GM12892 (cell line): ENCODE results near the gene MYO1H.

Source experiments
- POLR2A ChIP-seq: IDR thresholded peaks from 2 replicates; pipeline ENCODE4 v1.6.1; 2011; ENCODE audit warnings: low read depth, low read length, control low read depth
- POLR2AphosphoS5 ChIP-seq: IDR thresholded peaks from 2 replicates; pipeline ENCODE4 v1.6.1; 2011; ENCODE audit warnings: low read depth, low read length, control low read depth

DNA sequence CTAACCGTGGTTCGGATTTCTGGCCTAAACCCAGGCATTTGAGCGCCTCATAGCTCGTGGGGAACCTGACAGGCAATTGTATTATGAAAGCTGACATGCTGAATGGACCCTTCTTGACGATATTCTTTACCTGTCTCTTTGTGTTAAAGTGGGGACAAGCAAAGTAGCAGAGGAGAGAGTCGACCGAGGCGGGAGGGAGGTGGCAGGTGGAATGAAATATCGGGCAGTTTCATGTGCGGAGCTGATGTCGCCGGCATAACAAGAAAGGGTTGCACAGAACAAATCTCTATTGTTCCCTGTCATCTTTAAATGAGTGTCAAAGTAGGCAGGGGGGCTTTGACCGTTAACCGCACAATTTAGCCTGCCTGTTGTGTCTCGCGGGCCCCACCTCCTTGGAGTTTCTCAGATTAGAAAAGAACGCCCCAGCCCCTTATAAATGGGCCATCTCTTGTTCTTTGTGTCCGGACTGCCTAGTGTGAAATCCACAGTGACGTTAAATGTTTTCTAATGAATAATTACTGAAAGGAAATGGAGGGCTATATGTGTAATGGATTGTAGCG lies 11.5 kb downstream of the MYO1H start:
- no peak for TF ChIP-seq POLR2AphosphoS5
- TF ChIP-seq POLR2A, result no peak
